Measurements from ENCODE around the gene SMG7.
"Not testable (repeated sequence)": the region's sequence is repeated elsewhere in the genome, so short reads cannot be mapped to it uniquely, and the experiment has no call there.

GRCh38 chr1:183427591-183427990, 44.7 kb upstream of the SMG7 start:
- TF ChIP-seq CTCF (IDR thresholded peaks at IDR 0.05; ENCODE audit: poor library complexity, severe bottlenecking); TAF1 (IDR thresholded peaks at IDR 0.05; ENCODE audit: low read depth); RAD21 (conservative IDR thresholded peaks at IDR 0.05); EP300 (conservative IDR thresholded peaks at IDR 0.05; ENCODE audit: poor library complexity, severe bottlenecking); POLR2AphosphoS5 (IDR thresholded peaks at IDR 0.05); EZH2 (IDR thresholded peaks at IDR 0.05; ENCODE audit: borderline replicate concordance, insufficient read depth, low read length, poor library complexity, severe bottlenecking); MXI1 (conservative IDR thresholded peaks at IDR 0.05; ENCODE audit: poor library complexity, severe bottlenecking): not testable (repeated sequence)

All from neural cell (in vitro differentiated cells).